Esophagus (tissue), 2 donors: ENCODE data around the gene ASIC2. TPM values are rescaled to one million over a fixed set of nuclear protein-coding genes. Genes with fewer than 3 reads are reported as not detected.

Source experiments
- H3K27ac ChIP-seq, 2 donors: one replicate each; pipeline ENCODE4 v1.5.1; 2013; ENCODE audit warnings: low read depth in 2 of 2, mild to moderate bottlenecking in 2 of 2, inconsistent platforms in 1 of 2, low read length in 1 of 2, moderate library complexity in 1 of 2
- H3K27me3 ChIP-seq, 2 donors: one replicate each; pipeline ENCODE4 v1.6.1; 2013; ENCODE audit warnings: low read length in 2 of 2, control low read depth in 1 of 2, mild to moderate bottlenecking in 1 of 2; ENCODE audit not compliant: insufficient read depth in 2 of 2, control insufficient read depth in 1 of 2
- H3K36me3 ChIP-seq, 2 donors: one replicate each; pipeline ENCODE4 v1.6.1; 2013; ENCODE audit warnings: low read length in 1 of 2; ENCODE audit not compliant: control insufficient read depth in 2 of 2, insufficient read depth in 2 of 2
- H3K4me1 ChIP-seq, 2 donors: one replicate each; pipeline ENCODE4 v1.6.1; 2013; ENCODE audit warnings: low read length in 1 of 2; ENCODE audit not compliant: control insufficient read depth in 2 of 2, insufficient read depth in 2 of 2
- H3K4me3 ChIP-seq, 2 donors: one replicate each; pipeline ENCODE4 v1.5.1; 2013; ENCODE audit warnings: low read length in 2 of 2, mild to moderate bottlenecking in 2 of 2, low read depth in 1 of 2, moderate library complexity in 1 of 2
- H3K9me3 ChIP-seq, 2 donors: one replicate each; pipeline ENCODE4 v1.6.1; 2013; ENCODE audit warnings: mild to moderate bottlenecking in 2 of 2, low read depth in 1 of 2, low read length in 1 of 2, moderate library complexity in 1 of 2; ENCODE audit not compliant: control insufficient read depth in 2 of 2, insufficient read depth in 1 of 2
- WGBS, 2 donors: extraction: QIAGEN DNeasy Blood & Tissue Kit; methylation state at CpG; one replicate each; pipeline ENCODE4 v1.1.7; 2013; 5-methylcytosine and 5-hydroxymethylcytosine counted together
- polyA plus RNA-seq, 2 donors: library from polyadenylated mRNA; stranded (reverse); fragments of 200-250 nt; gene quantifications; one replicate each; pipeline ENCODE4 v1.2.3, GENCODE V29; 2013
- donor health status: healthy with polysubstance abuse.
- donor health status: Bipolar disorder and iron deficiency.

ASIC2 gene
- polyA plus RNA-seq, 2 donors = not detected

- H3K27me3 ChIP-seq = peaks cover 0 to 6% of the 10 kb centered on the region in 2 donors
- WGBS, 2 donors = 49 to 59% methylated on average over 3 of the region's 3 CpGs
Measured at GRCh38 chr17:33220036-33220435, 73.1 kb downstream of the ASIC2 start.

GRCh38 chr17:33218698-33219601, 74.1 kb downstream of the ASIC2 start:
- no peak overlapping the region for H3K27ac ChIP-seq
- no peaks in the 10 kb centered on the region for H3K9me3 ChIP-seq
- H3K4me1 ChIP-seq = no peaks in the 10 kb centered on the region
- no peak overlapping the region for H3K4me3 ChIP-seq
- H3K36me3 ChIP-seq = no peaks in the 10 kb centered on the region
- whole genome bisulfite sequencing, 2 donors = 38 to 56% methylated on average over 12 of the region's 12 CpGs
- H3K27me3 ChIP-seq = peaks cover 0 to 6% of the 10 kb centered on the region in 2 donors

More at GRCh38 chr17:33220036-33220435, 73.1 kb downstream of the ASIC2 start:
- Histone ChIP-seq H3K4me1 (no peaks in the 10 kb centered on the region), H3K9me3 (no peaks in the 10 kb centered on the region), H3K36me3 (no peaks in the 10 kb centered on the region), H3K4me3 (no peak overlapping the region), H3K27ac (no peak overlapping the region)

DNA sequence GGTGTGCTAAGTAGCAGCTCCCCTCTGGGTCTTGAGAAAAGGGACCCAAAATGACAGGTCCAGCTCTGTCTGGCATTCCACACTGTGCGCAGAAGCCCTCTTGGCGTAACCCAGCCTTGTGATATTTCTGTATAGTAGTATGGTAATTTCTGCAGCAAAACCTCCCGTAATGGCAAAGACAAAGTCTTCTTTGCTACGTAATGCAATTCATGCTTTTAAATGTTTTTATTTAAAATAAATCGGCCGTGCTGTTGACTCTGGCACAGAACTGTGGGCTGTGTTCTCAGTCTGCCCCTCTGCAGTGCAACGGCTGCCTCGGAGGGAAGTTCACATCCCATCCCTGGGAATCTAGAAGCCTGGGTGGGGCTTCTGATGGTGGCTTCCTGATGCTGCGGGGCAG, 75.2 kb downstream of the ASIC2 start:
- Histone ChIP-seq H3K36me3 (no peaks in the 10 kb centered on the region), H3K4me1 (no peaks in the 10 kb centered on the region), H3K27me3 (peaks cover 0 to 6% of the 10 kb centered on the region in 2 donors), H3K4me3 (no peak overlapping the region), H3K27ac (no peak overlapping the region), H3K9me3 (no peaks in the 10 kb centered on the region)
- 47 to 58% methylated on average over 9 of the region's 9 CpGs for WGBS, 2 donors

GRCh38 chr17:33214996-33215395, 78.1 kb downstream of the ASIC2 start:
- Histone ChIP-seq H3K27ac (no peak overlapping the region), H3K27me3 (peaks cover 0 to 6% of the 10 kb centered on the region in 2 donors), H3K9me3 (peaks cover 0 to 2% of the 10 kb centered on the region in 2 donors), H3K4me3 (no peak overlapping the region), H3K36me3 (no peaks in the 10 kb centered on the region), H3K4me1 (no peaks in the 10 kb centered on the region)
- WGBS, 2 donors = 69 to 76% methylated on average over 2 of the region's 2 CpGs

DNA sequence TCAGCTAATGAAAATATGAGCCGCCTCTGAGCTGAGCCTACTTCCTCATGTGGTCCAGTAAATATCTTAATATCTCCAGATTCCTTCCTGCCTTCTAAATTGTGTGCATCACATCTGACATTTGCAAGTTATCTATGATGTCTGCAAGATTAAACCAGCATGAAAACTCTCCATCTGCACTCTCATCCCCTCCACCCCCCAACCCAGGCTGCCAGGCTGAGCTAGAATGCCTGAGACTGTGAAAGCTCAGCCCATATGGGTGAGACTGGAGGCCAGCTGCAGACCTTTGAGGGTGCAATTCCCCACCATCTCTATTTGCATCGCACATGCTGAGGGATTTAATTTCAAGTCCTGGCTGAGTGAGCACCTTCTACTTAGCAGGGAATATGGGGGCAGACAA, 82.8 kb downstream of the ASIC2 start:
- H3K27me3 ChIP-seq = no peaks in the 10 kb centered on the region
- no peaks in the 10 kb centered on the region for H3K4me1 ChIP-seq
- 72 to 82% methylated on average over 2 of the region's 2 CpGs for WGBS, 2 donors

GRCh38 chr17:33209671-33210070, 83.4 kb downstream of the ASIC2 start:
- no peaks in the 10 kb centered on the region for H3K4me1 ChIP-seq
- no peaks in the 10 kb centered on the region for H3K27me3 ChIP-seq
- H3K36me3 ChIP-seq = no peaks in the 10 kb centered on the region
- WGBS, 2 donors = 23 to 45% methylated on average over 2 of the region's 2 CpGs
- H3K4me3 ChIP-seq = no peak overlapping the region
- H3K27ac ChIP-seq = no peak overlapping the region
- H3K9me3 ChIP-seq = peaks cover 0 to 2% of the 10 kb centered on the region in 2 donors

More for the DNA sequence above, 82.8 kb downstream of the ASIC2 start:
- Histone ChIP-seq H3K9me3 (peaks cover 0 to 2% of the 10 kb centered on the region in 2 donors), H3K4me3 (no peak overlapping the region), H3K36me3 (no peaks in the 10 kb centered on the region), H3K27ac (no peak overlapping the region)

- Histone ChIP-seq H3K9me3 (peaks cover 0 to 2% of the 10 kb centered on the region in 2 donors), H3K4me1 (no peaks in the 10 kb centered on the region), H3K27ac (no peak overlapping the region), H3K4me3 (no peak overlapping the region), H3K27me3 (no peaks in the 10 kb centered on the region), H3K36me3 (no peaks in the 10 kb centered on the region)
- 91 to 94% methylated on average over 4 of the region's 4 CpGs for WGBS, 2 donors
Measured at GRCh38 chr17:33207231-33207630, 85.9 kb downstream of the ASIC2 start.

DNA sequence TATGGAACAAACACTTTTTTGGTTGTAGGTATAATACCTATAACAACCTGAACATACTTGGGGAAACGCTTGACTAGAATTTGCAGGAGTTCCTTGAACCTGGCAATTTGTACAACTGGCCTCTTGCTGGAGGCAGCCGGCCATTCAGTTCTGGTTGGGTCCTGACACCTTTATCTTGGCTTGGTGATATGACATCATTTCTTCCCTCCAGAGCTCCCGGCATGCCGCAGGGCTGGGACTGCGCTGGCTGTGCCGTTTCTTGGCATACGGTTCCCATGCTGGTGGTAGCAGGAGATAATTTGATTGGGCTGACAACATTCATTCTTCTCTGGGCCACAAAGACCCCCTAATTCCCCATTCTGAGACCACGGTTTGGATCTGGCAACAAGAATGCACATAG, 87.5 kb downstream of the ASIC2 start:
- whole genome bisulfite sequencing, 2 donors = 87 to 90% methylated on average over 8 of the region's 8 CpGs
- Histone ChIP-seq H3K36me3 (no peaks in the 10 kb centered on the region), H3K27ac (no peak overlapping the region), H3K27me3 (no peaks in the 10 kb centered on the region), H3K4me3 (no peak overlapping the region), H3K9me3 (no peaks in the 10 kb centered on the region), H3K4me1 (no peaks in the 10 kb centered on the region)

DNA sequence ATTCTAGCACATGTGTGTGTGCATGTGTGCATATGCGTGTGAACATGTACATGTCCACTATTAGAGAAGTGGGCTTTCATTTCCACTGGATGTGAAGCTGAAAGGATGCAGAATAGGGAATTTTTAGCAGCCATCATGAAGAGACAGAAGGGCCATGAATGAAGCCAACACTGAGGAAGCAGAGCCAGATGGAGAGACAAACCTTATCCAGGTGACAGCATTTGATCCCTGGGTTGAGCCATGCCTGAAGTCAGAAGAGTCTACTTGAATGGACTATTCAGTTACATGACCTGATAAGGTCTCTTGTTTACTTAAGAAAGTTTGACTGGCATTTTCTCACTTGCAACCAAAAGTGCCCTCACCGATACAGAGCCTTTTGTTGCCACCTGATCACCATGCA, 88.4 kb downstream of the ASIC2 start:
- Histone ChIP-seq H3K36me3 (no peaks in the 10 kb centered on the region), H3K27ac (no peak overlapping the region), H3K9me3 (no peaks in the 10 kb centered on the region), H3K27me3 (no peaks in the 10 kb centered on the region), H3K4me3 (no peak overlapping the region), H3K4me1 (no peaks in the 10 kb centered on the region)
- 80 to 89% methylated on average over 2 of the region's 2 CpGs for WGBS, 2 donors

- 83 to 84% methylated on average over 3 of the region's 3 CpGs for WGBS, 2 donors
- H3K27ac ChIP-seq = no peak overlapping the region
- no peaks in the 10 kb centered on the region for H3K36me3 ChIP-seq
- no peak overlapping the region for H3K4me3 ChIP-seq
- H3K9me3 ChIP-seq = no peaks in the 10 kb centered on the region
- H3K4me1 ChIP-seq = no peaks in the 10 kb centered on the region
- H3K27me3 ChIP-seq = no peaks in the 10 kb centered on the region
Measured at GRCh38 chr17:33204156-33204555, 88.9 kb downstream of the ASIC2 start.
